Activated naive CD4-positive, alpha-beta T cell treated with anti-CD3 and anti-CD28 coated beads for 36 hours (primary cell): ENCODE data around the gene SLC37A1. TPM values are rescaled to one million over a fixed set of nuclear protein-coding genes. Genes with fewer than 3 reads are reported as not detected.

Source experiments
- CTCF ChIA-PET: fragments of 350-600 bp; sonication (Branson Sonifier 250); formaldehyde crosslinking; loops from one replicate; lab custom pipeline; 2021; ENCODE audit warnings: antibody characterized with exemption; lab: Charles Lee
- DNase-seq: peaks from one replicate; pipeline ENCODE4 v3.0.0-alpha.2; 2020
- H3K27ac Mint-ChIP-seq: one replicate; pipeline ENCODE4 v1.8.0; 2021; ENCODE audit warnings: mild to moderate bottlenecking, mixed read lengths
- H3K27me3 Mint-ChIP-seq: one replicate; pipeline ENCODE4 v1.8.0; 2021; ENCODE audit warnings: low read depth, mixed read lengths
- H3K36me3 Mint-ChIP-seq: one replicate; pipeline ENCODE4 v1.8.0; 2021; ENCODE audit warnings: low read depth, mixed read lengths
- H3K4me1 Mint-ChIP-seq: one replicate; pipeline ENCODE4 v1.8.0; 2021; ENCODE audit warnings: low read depth, mixed read lengths
- H3K4me3 Mint-ChIP-seq: one replicate; pipeline ENCODE4 v1.8.0; 2021; ENCODE audit warnings: mild to moderate bottlenecking, moderate library complexity, mixed read lengths
- H3K9me3 Mint-ChIP-seq: one replicate; pipeline ENCODE4 v1.8.0; 2021; ENCODE audit warnings: mixed read lengths
- intact Hi-C: fragments of 100-400 bp; cut with micrococcal nuclease; formaldehyde crosslinking; loops from one replicate; pipeline ENCODE4 v1.15.1; 2023
- total RNA-seq, 2 experiments: library from RNA; stranded (reverse); gene quantifications; one replicate each; pipeline ENCODE4 v1.2.3, GENCODE V29; 2021

SLC37A1 gene
- total RNA-seq, 2 experiments from 2014 or later, result 18.4 to 18.7 TPM

DNA sequence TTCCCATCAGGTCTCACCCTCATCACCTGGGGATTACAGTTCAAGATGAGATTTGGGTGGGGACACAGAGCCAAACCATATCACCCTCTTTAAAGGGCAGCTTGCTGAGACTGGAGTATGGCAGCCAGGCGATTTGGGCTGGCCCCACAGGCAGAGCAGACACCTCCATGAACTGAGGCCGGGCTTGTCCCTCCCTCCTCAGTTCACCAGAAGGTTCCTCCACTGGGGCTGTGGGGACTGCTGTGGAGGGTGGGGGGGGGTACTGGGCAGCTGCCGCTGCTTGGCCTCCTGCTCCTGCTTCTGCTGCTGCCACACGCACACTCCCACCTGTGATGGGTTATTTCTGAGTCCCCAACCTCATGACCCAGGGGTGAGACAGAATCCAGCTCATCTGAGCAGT lies 85.8 kb downstream of the SLC37A1 start:
- Mint-ChIP-seq H3K27ac (no peak overlapping the region), H3K9me3 (peaks cover 6% of the 10 kb centered on the region), H3K36me3 (no peaks in the 10 kb centered on the region), H3K27me3 (no peaks in the 10 kb centered on the region), H3K4me1 (no peaks in the 10 kb centered on the region), H3K4me3 (no peak overlapping the region)
- intact Hi-C loops, result no loop called here
- no peak for DNase-seq
- CTCF ChIA-PET, result no interaction called here

DNA sequence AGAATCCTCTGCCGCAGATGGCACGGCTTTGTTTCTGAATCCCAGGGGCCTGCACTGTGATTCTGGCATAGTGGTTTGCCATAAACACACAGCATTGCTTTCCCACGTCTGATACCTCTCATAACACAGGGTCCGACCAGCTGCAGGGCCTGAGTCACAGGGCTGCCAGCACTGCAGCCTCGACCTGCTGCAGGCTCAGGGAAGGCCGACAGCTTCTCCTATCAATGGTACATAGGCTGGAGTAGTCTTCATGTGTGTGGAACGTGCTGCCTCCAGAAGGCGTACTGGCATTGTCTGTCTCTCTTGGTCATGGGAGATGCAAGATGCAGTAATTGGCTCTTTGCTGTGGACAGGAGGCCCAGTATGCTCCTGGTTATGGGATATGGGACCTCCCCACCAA lies 86.3 kb downstream of the SLC37A1 start:
- Mint-ChIP-seq H3K9me3 (peaks cover 6% of the 10 kb centered on the region), H3K4me1 (no peaks in the 10 kb centered on the region), H3K36me3 (no peaks in the 10 kb centered on the region), H3K4me3 (no peak overlapping the region), H3K27me3 (no peaks in the 10 kb centered on the region), H3K27ac (no peak overlapping the region)
- intact Hi-C loops, result no loop called here
- CTCF ChIA-PET, result interaction anchor here (0.9 kb wide), 1 partner anchor 10 kb away, joined by 3 read pairs; no protein-coding TSS in a partner anchor
- no peak for DNase-seq

DNA sequence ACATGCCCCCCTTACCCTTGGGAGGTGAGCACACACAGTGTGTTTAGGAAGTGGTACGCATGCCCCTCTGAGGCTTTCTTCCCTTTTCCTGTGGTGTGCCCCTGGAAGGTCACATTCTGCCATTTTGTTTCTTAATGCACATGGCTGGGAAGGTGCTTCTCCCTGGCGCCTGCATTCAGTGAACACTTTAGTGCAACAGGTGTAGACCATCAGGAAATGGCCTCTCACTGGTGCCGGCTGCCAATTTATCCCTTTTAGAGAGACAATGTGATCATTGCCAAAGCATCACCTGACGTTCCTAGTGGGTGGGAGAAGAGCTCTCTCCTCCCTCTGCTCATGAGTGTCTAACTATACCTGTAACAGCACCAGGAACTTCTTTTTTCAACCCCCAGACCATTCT lies 88.0 kb downstream of the SLC37A1 start:
- H3K36me3 Mint-ChIP-seq, result no peaks in the 10 kb centered on the region
- CTCF ChIA-PET, result no interaction called here
- no peak for DNase-seq
- intact Hi-C loops, result no loop called here
- H3K27me3 Mint-ChIP-seq, result no peaks in the 10 kb centered on the region
- H3K27ac Mint-ChIP-seq, result no peak overlapping the region
- H3K4me3 Mint-ChIP-seq, result no peak overlapping the region
- peaks cover 17% of the 10 kb centered on the region for H3K9me3 Mint-ChIP-seq
- H3K4me1 Mint-ChIP-seq, result no peaks in the 10 kb centered on the region

DNA sequence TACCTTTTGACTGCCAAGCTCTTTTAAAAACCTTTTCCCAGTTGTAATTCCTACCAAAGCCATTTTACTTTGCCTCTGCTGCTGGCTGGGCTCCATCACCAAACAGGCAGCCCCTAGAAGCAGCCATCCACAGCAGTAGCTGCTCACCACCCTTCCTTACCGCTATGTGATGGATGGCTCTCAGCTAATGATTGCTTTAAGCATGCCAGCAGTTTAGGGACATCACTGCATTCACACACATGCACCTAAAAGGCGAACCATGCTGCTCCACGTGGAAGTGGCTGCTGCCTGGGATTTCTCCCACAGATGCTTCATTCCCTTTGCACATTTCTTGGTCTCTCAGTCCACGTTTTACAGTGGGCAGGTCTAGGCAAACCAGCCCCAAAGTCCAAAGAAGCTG lies 93.5 kb downstream of the SLC37A1 start:
- CTCF ChIA-PET, result no interaction called here
- intact Hi-C loops, result no loop called here
- H3K4me3 Mint-ChIP-seq, result no peak overlapping the region
- peaks cover 17% of the 10 kb centered on the region for H3K9me3 Mint-ChIP-seq
- no peaks in the 10 kb centered on the region for H3K27me3 Mint-ChIP-seq
- H3K27ac Mint-ChIP-seq, result no peak overlapping the region
- no peaks in the 10 kb centered on the region for H3K36me3 Mint-ChIP-seq
- peaks cover 12% of the 10 kb centered on the region for H3K4me1 Mint-ChIP-seq
- no peak for DNase-seq

DNA sequence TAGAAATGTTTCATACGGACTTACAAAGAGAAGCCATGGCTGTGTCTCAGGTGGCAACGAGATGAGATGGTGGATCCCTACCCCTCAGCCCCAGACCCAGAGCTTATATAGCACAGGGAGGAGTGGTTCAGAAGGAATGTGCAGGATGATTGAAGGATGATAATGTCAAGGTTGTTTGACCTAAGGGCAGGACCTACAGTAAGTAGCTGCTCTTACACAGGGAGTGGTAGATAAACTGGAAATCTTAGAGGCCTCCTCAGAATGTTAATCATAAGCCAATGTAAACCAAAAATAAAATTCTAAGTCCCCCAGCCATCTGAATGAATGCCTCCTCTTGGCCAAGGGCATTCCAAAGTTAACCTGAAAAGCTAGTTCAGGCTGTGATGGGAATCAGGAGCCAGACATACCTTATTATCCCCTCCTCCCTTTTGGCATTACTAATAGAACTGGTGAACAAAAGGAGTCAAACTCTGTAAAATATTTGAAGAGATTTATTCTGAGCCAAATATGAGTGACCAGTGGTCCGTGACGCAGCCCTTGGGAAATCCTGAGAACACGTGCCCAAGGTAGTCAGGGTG lies 94.0 kb downstream of the SLC37A1 start:
- intact Hi-C loops, result no loop called here
- DNase-seq, result no peak
- H3K4me1 Mint-ChIP-seq, result peaks cover 12% of the 10 kb centered on the region
- H3K27ac Mint-ChIP-seq, result no peak overlapping the region
- no peaks in the 10 kb centered on the region for H3K36me3 Mint-ChIP-seq
- H3K27me3 Mint-ChIP-seq, result no peaks in the 10 kb centered on the region
- H3K4me3 Mint-ChIP-seq, result no peak overlapping the region
- peaks cover 17% of the 10 kb centered on the region for H3K9me3 Mint-ChIP-seq
- CTCF ChIA-PET, result no interaction called here

DNA sequence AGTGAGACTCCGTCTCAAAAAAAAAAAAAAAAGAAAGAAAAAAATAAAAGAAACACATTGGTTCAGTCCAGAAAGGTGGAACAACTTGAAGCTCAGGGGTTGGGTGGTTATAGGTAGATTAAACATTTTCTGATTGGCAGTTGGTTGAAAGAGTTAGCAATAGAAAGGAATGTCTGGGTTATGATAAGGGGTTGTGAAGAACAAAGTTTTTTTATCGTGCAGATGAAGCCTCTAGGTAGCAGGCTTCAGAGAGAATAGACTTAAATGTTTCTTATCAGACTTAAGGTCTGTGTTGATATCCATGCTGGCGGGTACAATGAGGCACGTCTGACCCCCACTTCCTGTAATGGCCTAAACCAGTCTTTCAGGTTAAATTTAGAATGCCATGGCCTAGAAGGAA lies 94.8 kb downstream of the SLC37A1 start:
- Mint-ChIP-seq H3K4me3 (no peak overlapping the region), H3K27me3 (no peaks in the 10 kb centered on the region), H3K36me3 (no peaks in the 10 kb centered on the region), H3K9me3 (peaks cover 17% of the 10 kb centered on the region), H3K4me1 (peaks cover 13% of the 10 kb centered on the region), H3K27ac (no peak overlapping the region)
- intact Hi-C loops, result no loop called here
- DNase-seq, result no peak
- CTCF ChIA-PET, result no interaction called here

DNA sequence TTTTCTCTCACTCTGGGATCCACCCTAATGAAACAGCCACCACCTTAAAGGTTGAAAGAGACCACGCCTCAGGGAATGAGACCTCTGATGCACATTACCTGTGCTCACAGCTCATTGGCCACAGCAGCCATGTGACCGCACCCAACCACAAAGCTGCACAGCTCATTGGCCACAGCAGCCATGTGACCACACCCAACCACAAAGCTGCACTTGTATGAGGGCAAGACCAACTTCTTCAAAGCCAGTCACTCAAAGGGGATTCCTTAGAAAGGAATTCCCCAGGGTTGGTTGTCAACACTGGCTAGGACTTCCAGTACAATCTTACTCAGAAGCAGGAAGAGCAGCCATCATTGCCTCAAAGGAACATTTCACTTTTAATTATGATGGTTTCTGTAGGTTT lies 96.2 kb downstream of the SLC37A1 start:
- CTCF ChIA-PET, result interaction anchor here (0.9 kb wide), 1 partner anchor 16 kb away, joined by 5 read pairs; no protein-coding TSS in a partner anchor
- intact Hi-C loops, result loop anchor here (5.0 kb wide), 4 partner anchors 72 to 373 kb away; partner anchors contain the start of gene SLC37A1
- DNase-seq, result peak; percentile 86

DNA sequence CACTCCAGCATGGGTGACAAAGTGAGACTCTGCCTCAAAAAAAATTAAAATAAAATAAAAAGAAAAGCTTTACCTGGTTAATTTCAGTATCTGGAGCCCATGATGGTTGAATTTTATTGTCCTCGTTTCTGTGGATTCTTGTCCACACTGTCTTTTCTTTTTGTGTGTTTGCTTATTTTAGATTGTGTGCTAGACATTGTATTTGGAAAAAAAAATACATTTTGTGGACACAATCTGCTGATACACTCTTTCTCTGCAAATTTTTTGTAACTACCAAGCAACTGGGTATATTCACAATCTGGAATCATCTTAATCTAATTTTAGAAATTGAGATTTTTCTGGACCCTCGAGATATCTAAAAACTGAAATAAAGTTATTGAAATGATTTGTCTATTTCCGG lies 98.2 kb downstream of the SLC37A1 start:
- Mint-ChIP-seq H3K4me3 (no peak overlapping the region), H3K4me1 (peaks cover 15% of the 10 kb centered on the region), H3K36me3 (no peaks in the 10 kb centered on the region), H3K27ac (no peak overlapping the region), H3K27me3 (no peaks in the 10 kb centered on the region), H3K9me3 (no peaks in the 10 kb centered on the region)
- intact Hi-C loops, result loop anchor here (5.0 kb wide), 4 partner anchors 70 to 375 kb away; partner anchors contain the start of gene SLC37A1
- CTCF ChIA-PET, result no interaction called here
- no peak for DNase-seq

More for the DNA sequence above, 96.2 kb downstream of the SLC37A1 start:
- no peaks in the 10 kb centered on the region for H3K27me3 Mint-ChIP-seq
- H3K27ac Mint-ChIP-seq, result peak overlapping the region; percentile 33
- no peaks in the 10 kb centered on the region for H3K36me3 Mint-ChIP-seq
- H3K9me3 Mint-ChIP-seq, result peaks cover 11% of the 10 kb centered on the region
- H3K4me3 Mint-ChIP-seq, result no peak overlapping the region
- H3K4me1 Mint-ChIP-seq, result peaks cover 15% of the 10 kb centered on the region

DNA sequence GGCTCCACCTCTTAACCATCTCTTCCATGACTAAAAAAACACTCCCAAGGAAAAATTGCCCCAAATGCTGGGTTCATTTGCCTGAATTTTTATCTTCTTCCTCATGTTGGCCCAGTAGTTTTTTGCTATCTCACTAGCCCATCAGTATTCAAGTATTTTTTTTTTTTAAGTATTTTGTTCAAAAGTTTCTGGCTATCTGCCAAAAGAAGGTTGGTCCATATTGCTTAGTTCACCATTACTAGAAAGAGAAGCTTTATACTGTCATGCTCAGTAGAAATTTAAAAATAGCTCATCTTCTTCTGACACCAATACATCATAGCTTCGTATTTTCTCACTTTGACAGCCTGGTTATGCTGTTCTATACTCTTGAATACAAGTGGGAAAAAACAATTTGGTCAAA lies 98.7 kb downstream of the SLC37A1 start:
- no peak for DNase-seq
- Mint-ChIP-seq H3K4me1 (peaks cover 15% of the 10 kb centered on the region), H3K36me3 (no peaks in the 10 kb centered on the region), H3K27ac (no peak overlapping the region), H3K4me3 (no peak overlapping the region), H3K27me3 (no peaks in the 10 kb centered on the region), H3K9me3 (no peaks in the 10 kb centered on the region)
- intact Hi-C loops, result loop anchor here (5.0 kb wide), 4 partner anchors 70 to 375 kb away; partner anchors contain the start of gene SLC37A1
- CTCF ChIA-PET, result no interaction called here

DNA sequence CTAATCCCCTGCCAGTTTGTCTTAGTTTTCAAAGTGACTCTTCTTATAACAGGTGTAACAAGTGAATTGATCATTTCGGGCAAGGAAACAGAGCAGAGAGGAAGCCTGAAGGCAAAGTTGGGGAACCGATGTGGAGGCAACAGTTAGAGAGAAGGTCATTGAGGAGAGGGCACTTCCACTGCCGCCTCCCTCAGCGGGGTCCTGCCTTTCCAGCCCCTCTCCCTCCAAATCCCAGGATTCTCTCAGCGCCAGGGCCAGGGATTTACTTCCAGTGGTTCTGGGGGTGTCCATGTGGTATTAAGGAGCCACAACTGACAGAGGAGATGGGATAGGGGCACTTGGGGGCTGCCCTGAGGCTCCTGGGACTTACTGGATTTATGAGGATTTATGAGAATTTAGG lies 100.1 kb downstream of the SLC37A1 start:
- Mint-ChIP-seq H3K9me3 (no peaks in the 10 kb centered on the region), H3K27ac (no peak overlapping the region), H3K36me3 (no peaks in the 10 kb centered on the region), H3K27me3 (no peaks in the 10 kb centered on the region), H3K4me3 (no peak overlapping the region), H3K4me1 (peaks cover 15% of the 10 kb centered on the region)
- CTCF ChIA-PET, result no interaction called here
- DNase-seq, result no peak
- intact Hi-C loops, result loop anchor here (2.0 to 5.0 kb wide), 6 partner anchors 41 to 376 kb away; partner anchors contain the start of gene SLC37A1

DNA sequence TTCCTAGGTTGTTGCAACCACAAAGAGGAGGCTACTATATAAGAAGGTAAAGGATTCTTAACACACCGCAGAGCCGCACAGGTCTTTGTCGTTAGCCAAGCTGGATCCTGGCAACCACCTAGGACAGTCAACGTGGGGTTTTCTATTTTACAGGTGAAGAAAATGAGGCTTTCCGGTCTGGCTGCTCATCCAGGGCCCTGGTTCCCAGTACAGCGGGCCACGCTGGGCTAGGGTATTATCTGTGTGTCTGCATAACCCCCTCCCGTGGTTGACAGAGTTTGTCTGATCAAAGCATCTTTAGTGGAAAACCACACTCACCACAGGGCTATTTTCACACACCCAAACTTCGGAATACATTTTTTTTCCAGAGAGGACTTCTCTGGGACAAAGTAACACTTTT lies 100.7 kb downstream of the SLC37A1 start:
- CTCF ChIA-PET, result interaction anchor here (0.6 to 1.2 kb wide), 2 partner anchors 21 to 287 kb away, joined by 3 to 4 read pairs; no protein-coding TSS in a partner anchor
- Mint-ChIP-seq H3K27ac (no peak overlapping the region), H3K4me1 (peaks cover 13% of the 10 kb centered on the region), H3K27me3 (no peaks in the 10 kb centered on the region), H3K36me3 (no peaks in the 10 kb centered on the region), H3K9me3 (no peaks in the 10 kb centered on the region), H3K4me3 (no peak overlapping the region)
- intact Hi-C loops, result loop anchor here (2.0 to 5.0 kb wide), 6 partner anchors 40 to 377 kb away; partner anchors contain the start of gene SLC37A1
- peak; percentile 86 for DNase-seq

DNA sequence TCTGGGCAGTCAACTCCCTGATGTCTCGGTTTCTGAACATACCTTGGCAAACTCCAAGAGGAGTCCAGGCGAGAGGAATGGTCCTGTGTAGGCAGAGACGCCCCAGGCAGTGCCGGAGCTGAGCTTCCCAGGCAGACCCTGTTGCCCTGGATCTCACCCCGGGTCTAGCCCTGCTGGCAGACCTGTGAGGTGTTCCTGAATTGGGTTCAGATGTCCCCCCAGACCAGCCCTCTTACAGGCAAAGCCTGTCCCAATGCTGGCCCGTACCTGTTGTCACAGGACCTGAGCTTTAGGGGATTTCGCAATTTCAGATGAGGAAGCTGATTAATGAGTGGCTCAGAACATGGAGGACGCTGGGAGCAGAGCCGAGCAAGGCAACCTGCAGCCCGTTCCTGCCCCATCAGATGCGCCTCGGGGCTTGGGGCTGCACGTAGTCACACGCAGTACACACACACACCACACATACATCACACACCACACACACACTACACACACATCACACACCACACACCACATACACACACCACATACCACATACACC lies 101.2 kb downstream of the SLC37A1 start:
- Mint-ChIP-seq H3K27me3 (no peaks in the 10 kb centered on the region), H3K27ac (no peak overlapping the region), H3K9me3 (no peaks in the 10 kb centered on the region), H3K4me1 (peaks cover 8% of the 10 kb centered on the region), H3K36me3 (no peaks in the 10 kb centered on the region), H3K4me3 (no peak overlapping the region)
- CTCF ChIA-PET, result interaction anchor here (0.6 to 1.2 kb wide), 2 partner anchors 22 to 286 kb away, joined by 3 to 4 read pairs; no protein-coding TSS in a partner anchor
- intact Hi-C loops, result loop anchor here (2.0 to 5.0 kb wide), 6 partner anchors 40 to 378 kb away; partner anchors contain the start of gene SLC37A1
- peak; percentile 84 for DNase-seq
